Forelimb muscle (tissue), 1 donor: ENCODE measurements around the gene DCUN1D1. TPM values are rescaled to one million over a fixed set of nuclear protein-coding genes. Genes with fewer than 3 reads are reported as not detected.

Source experiments
- DNase-seq: peaks from one replicate; pipeline ENCODE4 v3.0.0-alpha.2; 2013; ENCODE audit warnings: low read depth
- polyA plus RNA-seq: library from polyadenylated mRNA; unstranded; fragments of 120-200 nt; gene quantifications from one replicate; pipeline ENCODE4 v1.2.1, GENCODE V29; 2013; ENCODE audit not compliant: insufficient read length

The DCUN1D1 gene
- polyA plus RNA-seq, 1 donor = 32.3 TPM

GRCh38 chr3:182936239-182936917 lies 44.0 kb downstream of the DCUN1D1 start:
- no peak for DNase-seq

GRCh38 chr3:182935803-182936202 lies 44.5 kb downstream of the DCUN1D1 start:
- no peak for DNase-seq

- no peak for DNase-seq
These were observed 54.4 kb downstream of the DCUN1D1 start for GRCh38 chr3:182925944-182926337.

GRCh38 chr3:182925330-182925943 lies 54.9 kb downstream of the DCUN1D1 start:
- no peak for DNase-seq

GRCh38 chr3:182921665-182922355 lies 58.5 kb downstream of the DCUN1D1 start:
- no peak for DNase-seq

- DNase-seq = no peak
These were observed 59.7 kb downstream of the DCUN1D1 start for GRCh38 chr3:182920515-182921084.

GRCh38 chr3:182919866-182920357 lies 60.4 kb downstream of the DCUN1D1 start:
- DNase-seq = no peak

GRCh38 chr3:182917134-182917533 lies 63.2 kb downstream of the DCUN1D1 start:
- no peak for DNase-seq

GRCh38 chr3:182914341-182914740 lies 66.0 kb downstream of the DCUN1D1 start:
- DNase-seq = no peak

GRCh38 chr3:182913889-182914288 lies 66.4 kb downstream of the DCUN1D1 start:
- DNase-seq = no peak

GRCh38 chr3:182912474-182912873 lies 67.9 kb downstream of the DCUN1D1 start:
- DNase-seq = no peak

GRCh38 chr3:182911782-182912111 lies 68.6 kb downstream of the DCUN1D1 start:
- no peak for DNase-seq

- DNase-seq = no peak
These were observed 69.2 kb downstream of the DCUN1D1 start for GRCh38 chr3:182910936-182911781.

- no peak for DNase-seq
These were observed 70.9 kb downstream of the DCUN1D1 start for GRCh38 chr3:182909318-182910040.

GRCh38 chr3:182908471-182908870 lies 71.9 kb downstream of the DCUN1D1 start:
- DNase-seq = no peak

- no peak for DNase-seq
These were observed 74.3 kb downstream of the DCUN1D1 start for GRCh38 chr3:182906036-182906435.

- DNase-seq = no peak
These were observed 74.7 kb downstream of the DCUN1D1 start for GRCh38 chr3:182905623-182906022.

- no peak for DNase-seq
These were observed 76.2 kb downstream of the DCUN1D1 start for GRCh38 chr3:182904164-182904563.

GRCh38 chr3:182902236-182902635 lies 78.1 kb downstream of the DCUN1D1 start:
- DNase-seq = no peak

GRCh38 chr3:182896553-182896952 lies 83.8 kb downstream of the DCUN1D1 start:
- DNase-seq = no peak

GRCh38 chr3:182895513-182896112 lies 84.7 kb downstream of the DCUN1D1 start:
- no peak for DNase-seq
